HG03108 (cell line): ENCODE data around the gene DAB1.

Experiments used
- ATAC-seq: cut with Tn5 transposase; IDR thresholded peaks from one replicate; pipeline ENCODE4 v1.9.1; 2021; ENCODE audit warnings: moderate library complexity; ENCODE audit not compliant: unreplicated experiment

Gene DAB1

GRCh38 chr1:57418971-57419370 lies 4.9 kb downstream of the DAB1 start:
- ATAC-seq = no peak

GRCh38 chr1:57411262-57411661 lies 12.6 kb downstream of the DAB1 start:
- no peak for ATAC-seq

GRCh38 chr1:57410508-57410907 lies 13.4 kb downstream of the DAB1 start:
- no peak for ATAC-seq

- ATAC-seq = no peak
Observed at GRCh38 chr1:57407928-57408327, 15.9 kb downstream of the DAB1 start.

GRCh38 chr1:57406428-57406970 lies 17.4 kb downstream of the DAB1 start:
- no peak for ATAC-seq

GRCh38 chr1:57404884-57405283 lies 19.0 kb downstream of the DAB1 start:
- ATAC-seq = no peak

GRCh38 chr1:57403201-57403600 lies 20.7 kb downstream of the DAB1 start:
- ATAC-seq = no peak

GRCh38 chr1:57401671-57402070 lies 22.2 kb downstream of the DAB1 start:
- no peak for ATAC-seq

GRCh38 chr1:57400048-57400447 lies 23.8 kb downstream of the DAB1 start:
- no peak for ATAC-seq

- no peak for ATAC-seq
Observed at GRCh38 chr1:57393058-57393584, 30.7 kb downstream of the DAB1 start.

GRCh38 chr1:57385336-57385735 lies 38.5 kb downstream of the DAB1 start:
- ATAC-seq = no peak

GRCh38 chr1:57384901-57385300 lies 39.0 kb downstream of the DAB1 start:
- ATAC-seq = no peak

- ATAC-seq = no peak
Observed at GRCh38 chr1:57384284-57384683, 39.6 kb downstream of the DAB1 start.

- ATAC-seq = no peak
Observed at GRCh38 chr1:57381871-57382270, 42.0 kb downstream of the DAB1 start.

GRCh38 chr1:57381426-57381825 lies 42.4 kb downstream of the DAB1 start:
- ATAC-seq = no peak

- no peak for ATAC-seq
Observed at GRCh38 chr1:57380923-57381322, 42.9 kb downstream of the DAB1 start.

GRCh38 chr1:57378534-57378933 lies 45.3 kb downstream of the DAB1 start:
- no peak for ATAC-seq

GRCh38 chr1:57377339-57378139 lies 46.3 kb downstream of the DAB1 start:
- ATAC-seq = no peak

GRCh38 chr1:57376041-57376440 lies 47.8 kb downstream of the DAB1 start:
- ATAC-seq = no peak

GRCh38 chr1:57369889-57370288 lies 54.0 kb downstream of the DAB1 start:
- ATAC-seq = no peak

- ATAC-seq = no peak
Observed at GRCh38 chr1:57367945-57368344, 55.9 kb downstream of the DAB1 start.

- ATAC-seq = no peak
Observed at GRCh38 chr1:57363643-57364042, 60.2 kb downstream of the DAB1 start.

GRCh38 chr1:57363165-57363564 lies 60.7 kb downstream of the DAB1 start:
- ATAC-seq = no peak
